Liver (tissue), 9 donors: ENCODE measurements around the gene PAAF1. TPM values are rescaled to one million over a fixed set of nuclear protein-coding genes. Genes with fewer than 3 reads are reported as not detected.

ENCODE experiments used
- DNase-seq: peaks from one replicate; pipeline ENCODE4 v3.0.0-alpha.2; 2017; ENCODE audit warnings: low spot score
- H3K27ac ChIP-seq, 2 donors: one replicate each; pipeline ENCODE4 v1.7.0; 2013; ENCODE audit warnings: inconsistent platforms in 2 of 2, low read length in 2 of 2, control low read depth in 1 of 2, low read depth in 1 of 2, mild to moderate bottlenecking in 1 of 2
- H3K27me3 ChIP-seq, 4 donors: one replicate each; pipeline versions ENCODE4 v1.6.1 to v1.7.0; 2013; ENCODE audit warnings: low read length in 3 of 4, inconsistent platforms in 1 of 4, mild to moderate bottlenecking in 1 of 4, moderate library complexity in 1 of 4; ENCODE audit not compliant: control insufficient read depth in 4 of 4, insufficient read depth in 4 of 4
- H3K36me3 ChIP-seq, 4 donors: one replicate each; pipeline versions ENCODE4 v1.6.1 to v1.7.0; 2013; ENCODE audit warnings: low read length in 3 of 4, mild to moderate bottlenecking in 3 of 4, low read depth in 1 of 4, moderate library complexity in 1 of 4; ENCODE audit not compliant: control insufficient read depth in 4 of 4, insufficient read depth in 3 of 4
- H3K4me1 ChIP-seq, 4 donors: one replicate each; pipeline versions ENCODE4 v1.6.1 to v1.7.0; 2013; ENCODE audit warnings: low read length in 3 of 4, mild to moderate bottlenecking in 3 of 4, moderate library complexity in 1 of 4; ENCODE audit not compliant: control insufficient read depth in 4 of 4, insufficient read depth in 4 of 4
- H3K4me3 ChIP-seq, 3 donors: one replicate each; pipeline versions ENCODE4 v1.6.1 to v1.7.0; 2013; ENCODE audit warnings: low read length in 3 of 3, control low read depth in 1 of 3, low read depth in 1 of 3, mild to moderate bottlenecking in 1 of 3
- H3K9ac ChIP-seq, 2 donors: one replicate each; pipeline ENCODE4 v1.7.0; 2013; ENCODE audit warnings: low read length in 2 of 2, mild to moderate bottlenecking in 2 of 2, moderate library complexity in 2 of 2, control low read depth in 1 of 2, low read depth in 1 of 2
- H3K9me3 ChIP-seq, 4 donors: one replicate each; pipeline versions ENCODE4 v1.6.1 to v1.7.0; 2013; ENCODE audit warnings: low read length in 3 of 4; ENCODE audit not compliant: control insufficient read depth in 4 of 4
- EGR1 ChIP-seq, 2 donors: IDR thresholded peaks; 2 replicates each; pipeline ENCODE4 v1.6.1; 2016 to 2018; ENCODE audit warnings: antibody characterized with exemption in 2 of 2, low read depth in 2 of 2
- FOXA1 ChIP-seq: IDR thresholded peaks from 2 replicates; pipeline ENCODE4 v1.6.1; 2016; ENCODE audit warnings: antibody characterized with exemption
- FOXA2 ChIP-seq: IDR thresholded peaks from 2 replicates; pipeline ENCODE4 v1.6.1; 2016; ENCODE audit warnings: antibody characterized with exemption
- GABPA ChIP-seq, 2 donors: IDR thresholded peaks in 1 of 2; conservative IDR thresholded peaks in 1 of 2; 2 replicates each; pipeline ENCODE4 v1.6.1; 2016; ENCODE audit warnings: antibody characterized with exemption in 2 of 2, mild to moderate bottlenecking in 1 of 2, moderate library complexity in 1 of 2
- HNF4A ChIP-seq, 2 donors: conservative IDR thresholded peaks; 2 replicates each; pipeline ENCODE4 v1.6.1; 2016; ENCODE audit warnings: antibody characterized with exemption in 2 of 2, mild to moderate bottlenecking in 2 of 2
- HNF4G ChIP-seq: IDR thresholded peaks from 2 replicates; pipeline ENCODE4 v1.6.1; 2016; ENCODE audit warnings: antibody characterized with exemption
- JUND ChIP-seq, 2 donors: IDR thresholded peaks; 2 replicates each; pipeline ENCODE4 v1.6.1; 2016; ENCODE audit warnings: antibody characterized with exemption in 2 of 2
- NR2F2 ChIP-seq: IDR thresholded peaks from 2 replicates; pipeline ENCODE4 v1.6.1; 2016; ENCODE audit warnings: antibody characterized with exemption
- RAD21 ChIP-seq, 2 donors: IDR thresholded peaks; 2 replicates each; pipeline ENCODE4 v1.6.1; 2016; ENCODE audit warnings: antibody characterized with exemption in 2 of 2, mild to moderate bottlenecking in 2 of 2
- RXRA ChIP-seq, 2 donors: IDR thresholded peaks; 2 replicates each; pipeline ENCODE4 v1.6.1; 2017 to 2018; ENCODE audit warnings: antibody characterized with exemption in 2 of 2, mild to moderate bottlenecking in 1 of 2
- SP1 ChIP-seq: IDR thresholded peaks from 2 replicates; pipeline ENCODE4 v1.6.1; 2018; ENCODE audit warnings: antibody characterized with exemption, mild to moderate bottlenecking
- TAF1 ChIP-seq: conservative IDR thresholded peaks from 2 replicates; pipeline ENCODE4 v1.6.1; 2016; ENCODE audit warnings: antibody characterized with exemption, mild to moderate bottlenecking
- YY1 ChIP-seq: IDR thresholded peaks from 2 replicates; pipeline ENCODE4 v1.6.1; 2016; ENCODE audit warnings: antibody characterized with exemption, mild to moderate bottlenecking
- WGBS: extraction: QIAGEN DNeasy Blood & Tissue Kit; methylation state at CpG from one replicate; pipeline ENCODE4 v1.1.7; 2013; 5-methylcytosine and 5-hydroxymethylcytosine counted together
- polyA plus RNA-seq, 2 donors: library from polyadenylated mRNA; stranded (reverse) in 1 of 2; unstranded in 1 of 2; fragments of 200-250 nt in 1 of 2; fragments of >200 nt in 1 of 2; fragmentation: Nextera tagmentation in 1 of 2; extraction: Ambion mirVana in 1 of 2; gene quantifications; one replicate each; pipeline versions ENCODE4 v1.2.1 to v1.2.3, GENCODE V29; 2013 to 2015
- total RNA-seq, 2 donors: library from RNA; depleted of rRNA; stranded (reverse); fragments of >200 nt; gene quantifications; one replicate each; pipeline ENCODE4 v1.2.3, GENCODE V29; 2014
- TF ChIP-seq, protein P1 (sequence below): fragments of 150-350 bp; IDR thresholded peaks from 2 replicates; pipeline ENCODE4 v1.5.1; 2017; ENCODE audit warnings: improper control_type of control experiment, low read depth, low read length; ENCODE audit not compliant: missing input control
- TF ChIP-seq, protein P2 (sequence below): IDR thresholded peaks from 2 replicates; pipeline ENCODE4 v1.6.1; 2016; ENCODE audit warnings: antibody characterized with exemption, mild to moderate bottlenecking
- TF ChIP-seq, protein P3 (sequence below): IDR thresholded peaks from 2 replicates; pipeline ENCODE4 v1.6.1; 2016; ENCODE audit warnings: antibody characterized with exemption
- TF ChIP-seq, protein P4 (sequence below): IDR thresholded peaks from 2 replicates; pipeline ENCODE4 v1.6.1; 2016; ENCODE audit warnings: antibody characterized with exemption
- donor health status: healthy.
- donor health status: healthy.
- donor health status: healthy.
- donor health status: healthy.
- donor health status: healthy.

The PAAF1 gene
- total and polyA plus RNA-seq, 4 donors = 5.3 to 10.4 (median 8.3) TPM

DNA sequence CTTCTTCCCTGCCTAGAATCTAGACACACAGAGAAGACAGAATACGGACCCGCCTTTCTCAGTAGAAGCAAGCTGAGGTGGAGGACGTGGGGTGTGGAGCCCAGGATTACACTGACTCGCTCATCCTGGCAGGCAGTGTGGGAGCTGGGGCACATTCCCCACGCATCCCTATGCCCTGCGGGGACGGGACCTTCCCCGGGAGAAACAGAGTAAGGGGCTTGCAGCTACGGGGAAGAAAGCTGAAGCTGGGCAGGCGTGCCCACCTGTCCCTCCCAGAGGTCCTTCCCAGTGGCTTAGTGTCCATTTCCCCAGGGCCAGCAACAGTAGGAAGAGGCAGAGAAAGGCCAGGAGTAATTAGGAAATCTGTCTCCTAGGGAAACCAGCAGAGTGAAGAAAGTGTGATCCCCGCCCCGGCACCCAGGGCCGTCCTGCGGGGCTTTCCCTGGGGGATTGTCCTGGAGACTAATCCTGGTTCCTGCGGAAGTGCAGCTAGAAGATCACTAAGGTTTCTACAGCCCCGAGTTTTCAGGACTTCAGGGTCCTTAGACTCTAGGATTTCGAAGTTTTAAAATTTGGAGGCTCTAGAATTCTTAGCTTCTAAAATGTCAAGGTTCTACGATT lies 81.8 kb downstream of the PAAF1 start:
- no peak overlapping the region for H3K9ac ChIP-seq
- TF ChIP-seq, protein P1, sequence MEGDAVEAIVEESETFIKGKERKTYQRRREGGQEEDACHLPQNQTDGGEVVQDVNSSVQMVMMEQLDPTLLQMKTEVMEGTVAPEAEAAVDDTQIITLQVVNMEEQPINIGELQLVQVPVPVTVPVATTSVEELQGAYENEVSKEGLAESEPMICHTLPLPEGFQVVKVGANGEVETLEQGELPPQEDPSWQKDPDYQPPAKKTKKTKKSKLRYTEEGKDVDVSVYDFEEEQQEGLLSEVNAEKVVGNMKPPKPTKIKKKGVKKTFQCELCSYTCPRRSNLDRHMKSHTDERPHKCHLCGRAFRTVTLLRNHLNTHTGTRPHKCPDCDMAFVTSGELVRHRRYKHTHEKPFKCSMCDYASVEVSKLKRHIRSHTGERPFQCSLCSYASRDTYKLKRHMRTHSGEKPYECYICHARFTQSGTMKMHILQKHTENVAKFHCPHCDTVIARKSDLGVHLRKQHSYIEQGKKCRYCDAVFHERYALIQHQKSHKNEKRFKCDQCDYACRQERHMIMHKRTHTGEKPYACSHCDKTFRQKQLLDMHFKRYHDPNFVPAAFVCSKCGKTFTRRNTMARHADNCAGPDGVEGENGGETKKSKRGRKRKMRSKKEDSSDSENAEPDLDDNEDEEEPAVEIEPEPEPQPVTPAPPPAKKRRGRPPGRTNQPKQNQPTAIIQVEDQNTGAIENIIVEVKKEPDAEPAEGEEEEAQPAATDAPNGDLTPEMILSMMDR = no peak
- TF ChIP-seq SP1 (no peak), RXRA (IDR thresholded peaks at IDR 0.05) (no peak), FOXA2 (no peak), FOXA1 (no peak), HNF4G (no peak), GABPA (IDR thresholded peaks at IDR 0.05 in 1 of 2, conservative IDR thresholded peaks at IDR 0.05 in 1 of 2) (no peak), YY1 (no peak), RAD21 (IDR thresholded peaks at IDR 0.05) (no peak), HNF4A (conservative IDR thresholded peaks at IDR 0.05) (no peak)
- TF ChIP-seq, protein P2, sequence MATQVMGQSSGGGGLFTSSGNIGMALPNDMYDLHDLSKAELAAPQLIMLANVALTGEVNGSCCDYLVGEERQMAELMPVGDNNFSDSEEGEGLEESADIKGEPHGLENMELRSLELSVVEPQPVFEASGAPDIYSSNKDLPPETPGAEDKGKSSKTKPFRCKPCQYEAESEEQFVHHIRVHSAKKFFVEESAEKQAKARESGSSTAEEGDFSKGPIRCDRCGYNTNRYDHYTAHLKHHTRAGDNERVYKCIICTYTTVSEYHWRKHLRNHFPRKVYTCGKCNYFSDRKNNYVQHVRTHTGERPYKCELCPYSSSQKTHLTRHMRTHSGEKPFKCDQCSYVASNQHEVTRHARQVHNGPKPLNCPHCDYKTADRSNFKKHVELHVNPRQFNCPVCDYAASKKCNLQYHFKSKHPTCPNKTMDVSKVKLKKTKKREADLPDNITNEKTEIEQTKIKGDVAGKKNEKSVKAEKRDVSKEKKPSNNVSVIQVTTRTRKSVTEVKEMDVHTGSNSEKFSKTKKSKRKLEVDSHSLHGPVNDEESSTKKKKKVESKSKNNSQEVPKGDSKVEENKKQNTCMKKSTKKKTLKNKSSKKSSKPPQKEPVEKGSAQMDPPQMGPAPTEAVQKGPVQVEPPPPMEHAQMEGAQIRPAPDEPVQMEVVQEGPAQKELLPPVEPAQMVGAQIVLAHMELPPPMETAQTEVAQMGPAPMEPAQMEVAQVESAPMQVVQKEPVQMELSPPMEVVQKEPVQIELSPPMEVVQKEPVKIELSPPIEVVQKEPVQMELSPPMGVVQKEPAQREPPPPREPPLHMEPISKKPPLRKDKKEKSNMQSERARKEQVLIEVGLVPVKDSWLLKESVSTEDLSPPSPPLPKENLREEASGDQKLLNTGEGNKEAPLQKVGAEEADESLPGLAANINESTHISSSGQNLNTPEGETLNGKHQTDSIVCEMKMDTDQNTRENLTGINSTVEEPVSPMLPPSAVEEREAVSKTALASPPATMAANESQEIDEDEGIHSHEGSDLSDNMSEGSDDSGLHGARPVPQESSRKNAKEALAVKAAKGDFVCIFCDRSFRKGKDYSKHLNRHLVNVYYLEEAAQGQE = no peak
- TF ChIP-seq, protein P3, sequence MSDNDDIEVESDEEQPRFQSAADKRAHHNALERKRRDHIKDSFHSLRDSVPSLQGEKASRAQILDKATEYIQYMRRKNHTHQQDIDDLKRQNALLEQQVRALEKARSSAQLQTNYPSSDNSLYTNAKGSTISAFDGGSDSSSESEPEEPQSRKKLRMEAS = no peak
- TF ChIP-seq, protein P4, sequence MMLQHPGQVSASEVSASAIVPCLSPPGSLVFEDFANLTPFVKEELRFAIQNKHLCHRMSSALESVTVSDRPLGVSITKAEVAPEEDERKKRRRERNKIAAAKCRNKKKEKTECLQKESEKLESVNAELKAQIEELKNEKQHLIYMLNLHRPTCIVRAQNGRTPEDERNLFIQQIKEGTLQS = no peak
- no peaks in the 10 kb centered on the region for H3K27me3 ChIP-seq
- no peak overlapping the region for H3K4me3 ChIP-seq
- no peak for DNase-seq
- H3K4me1 ChIP-seq = no peaks in the 10 kb centered on the region
- WGBS = 80% methylated on average over 18 of the region's 18 CpGs
- no peaks in the 10 kb centered on the region for H3K9me3 ChIP-seq
- H3K36me3 ChIP-seq = no peaks in the 10 kb centered on the region
- no peak overlapping the region for H3K27ac ChIP-seq

DNA sequence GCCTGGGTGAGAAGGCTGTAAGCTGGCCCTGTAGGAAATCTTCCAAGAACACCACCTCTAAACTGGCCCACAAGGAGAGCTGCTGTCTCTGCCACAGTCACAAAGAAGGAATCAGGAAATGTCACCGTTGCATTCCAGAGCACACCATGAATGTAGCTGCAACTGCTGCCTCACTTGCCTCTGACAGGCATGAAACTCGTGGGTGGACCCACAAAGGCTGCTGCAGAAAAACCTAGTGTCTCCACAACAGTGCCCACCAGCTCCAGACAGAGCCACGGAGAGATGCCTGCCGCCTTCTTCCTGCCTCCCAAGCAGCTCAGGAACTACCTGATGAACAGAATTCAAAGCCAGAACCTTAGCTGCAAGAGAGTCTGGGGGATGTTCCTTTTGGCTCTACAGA lies 84.5 kb downstream of the PAAF1 start:
- no peak for DNase-seq
- 79% methylated on average over 4 of the region's 4 CpGs for WGBS
- H3K36me3 ChIP-seq = no peaks in the 10 kb centered on the region
- H3K4me3 ChIP-seq = no peak overlapping the region
- H3K9me3 ChIP-seq = no peaks in the 10 kb centered on the region
- peaks cover 0 to 6% (median 1%) of the 10 kb centered on the region in 4 donors for H3K4me1 ChIP-seq
- H3K9ac ChIP-seq = no peak overlapping the region
- no peaks in the 10 kb centered on the region for H3K27me3 ChIP-seq
- no peak overlapping the region for H3K27ac ChIP-seq
- no peak for TF ChIP-seq TAF1
- no peak for TF ChIP-seq JUND (IDR thresholded peaks at IDR 0.05)
- TF ChIP-seq GABPA (IDR thresholded peaks at IDR 0.05 in 1 of 2, conservative IDR thresholded peaks at IDR 0.05 in 1 of 2) = no peak
- no peak for TF ChIP-seq FOXA2
- TF ChIP-seq, protein P4 = no peak
- TF ChIP-seq RXRA (IDR thresholded peaks at IDR 0.05) = no peak
- no peak for TF ChIP-seq HNF4A (conservative IDR thresholded peaks at IDR 0.05)
- TF ChIP-seq NR2F2 = no peak
- TF ChIP-seq, protein P1 = no peak
- TF ChIP-seq YY1 = no peak
- TF ChIP-seq, protein P3 = no peak
- TF ChIP-seq, protein P2 = no peak
- no peak for TF ChIP-seq EGR1 (IDR thresholded peaks at IDR 0.05; ENCODE audit: low read depth in 2 of 2)
- no peak for TF ChIP-seq SP1
